SJSA1 (cell line): Measurements from ENCODE around the gene DICER1. TPM values are rescaled to one million over a fixed set of nuclear protein-coding genes. Genes with fewer than 3 reads are reported as not detected.

Experiments used
- DNase-seq, 2 experiments: peaks; one replicate each; pipeline ENCODE4 v3.0.0-alpha.2; 2015 to 2020; ENCODE audit warnings: low spot score in 2 of 2, low read depth in 1 of 2
- H3K27ac ChIP-seq: fragments of 250-450 bp; sonication (Bioruptor Pico); 2 replicates; pipeline ENCODE4 v1.5.1; 2020; ENCODE audit warnings: mild to moderate bottlenecking, moderate library complexity
- H3K27me3 ChIP-seq: fragments of 250-450 bp; sonication (Bioruptor Pico); replicated peaks from 2 replicates; pipeline ENCODE4 v1.5.1; 2020; ENCODE audit warnings: mild to moderate bottlenecking, moderate library complexity
- H3K36me3 ChIP-seq: fragments of 250-450 bp; sonication (Bioruptor Pico); 2 replicates; pipeline ENCODE4 v1.5.1; 2020; ENCODE audit warnings: mild to moderate bottlenecking
- H3K4me1 ChIP-seq: fragments of 250-450 bp; sonication (Bioruptor Pico); replicated peaks from 2 replicates; pipeline ENCODE4 v1.6.1; 2021; ENCODE audit warnings: mild to moderate bottlenecking
- H3K4me3 ChIP-seq: fragments of 250-450 bp; sonication (Bioruptor Pico); 2 replicates; pipeline ENCODE4 v1.5.1; 2020; ENCODE audit warnings: mild to moderate bottlenecking
- H3K9me3 ChIP-seq: fragments of 250-450 bp; sonication (Bioruptor Pico); replicated peaks from 2 replicates; pipeline ENCODE4 v1.5.1; 2020; ENCODE audit warnings: mild to moderate bottlenecking
- total RNA-seq: library from RNA; depleted of rRNA; stranded (reverse); fragments of >200 nt; shearing (Covaris generic); gene quantifications from 2 replicates; pipeline ENCODE4 v1.2.3, GENCODE V29; 2014

The DICER1 gene
- total RNA-seq, 1 experiment from 2014 or later: 28.6 TPM

- no peak overlapping the region for H3K27ac ChIP-seq
- H3K4me3 ChIP-seq: no peak overlapping the region
- no peak for DNase-seq
- no peaks in the 10 kb centered on the region for H3K27me3 ChIP-seq
- no peaks in the 10 kb centered on the region for H3K9me3 ChIP-seq
- peaks cover 53% of the 10 kb centered on the region for H3K36me3 ChIP-seq
- no peaks in the 10 kb centered on the region for H3K4me1 ChIP-seq
Observed at GRCh38 chr14:95095996-95096395, 61.3 kb downstream of the DICER1 start.

DNA sequence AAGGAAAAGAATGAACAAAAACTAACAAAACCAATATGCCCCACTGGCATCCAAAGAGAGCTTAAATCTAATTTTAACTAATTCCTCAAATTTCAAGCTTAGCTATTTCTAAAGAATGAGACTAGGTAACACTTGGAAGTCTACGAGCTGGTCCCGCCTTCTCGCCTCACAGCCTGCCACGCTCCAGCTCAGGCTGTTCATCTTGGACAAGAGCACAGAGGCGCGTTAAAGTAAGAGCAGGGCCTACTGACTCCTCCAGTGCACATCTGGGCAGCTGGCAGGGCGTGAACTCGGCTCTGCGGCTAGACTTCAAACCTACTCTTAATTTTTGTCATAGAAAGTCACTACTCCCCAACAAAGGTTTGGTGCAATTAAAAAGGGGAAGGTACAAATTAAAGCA lies 64.6 kb downstream of the DICER1 start:
- Histone ChIP-seq H3K4me1 (no peaks in the 10 kb centered on the region), H3K27ac (no peak overlapping the region), H3K36me3 (peaks cover 52% of the 10 kb centered on the region), H3K9me3 (no peaks in the 10 kb centered on the region), H3K27me3 (no peaks in the 10 kb centered on the region), H3K4me3 (no peak overlapping the region)
- no peak for DNase-seq

- DNase-seq: no peak
- Histone ChIP-seq H3K9me3 (no peaks in the 10 kb centered on the region), H3K36me3 (peaks cover 52% of the 10 kb centered on the region), H3K27ac (no peak overlapping the region), H3K27me3 (no peaks in the 10 kb centered on the region), H3K4me3 (no peak overlapping the region), H3K4me1 (no peaks in the 10 kb centered on the region)
Observed at GRCh38 chr14:95091581-95091980, 65.7 kb downstream of the DICER1 start.

- DNase-seq: no peak
- no peak overlapping the region for H3K4me3 ChIP-seq
- H3K36me3 ChIP-seq: peaks cover 27% of the 10 kb centered on the region
- H3K27ac ChIP-seq: no peak overlapping the region
- H3K9me3 ChIP-seq: no peaks in the 10 kb centered on the region
- H3K4me1 ChIP-seq: no peaks in the 10 kb centered on the region
- H3K27me3 ChIP-seq: no peaks in the 10 kb centered on the region
Observed at GRCh38 chr14:95088665-95089064, 68.7 kb downstream of the DICER1 start.

DNA sequence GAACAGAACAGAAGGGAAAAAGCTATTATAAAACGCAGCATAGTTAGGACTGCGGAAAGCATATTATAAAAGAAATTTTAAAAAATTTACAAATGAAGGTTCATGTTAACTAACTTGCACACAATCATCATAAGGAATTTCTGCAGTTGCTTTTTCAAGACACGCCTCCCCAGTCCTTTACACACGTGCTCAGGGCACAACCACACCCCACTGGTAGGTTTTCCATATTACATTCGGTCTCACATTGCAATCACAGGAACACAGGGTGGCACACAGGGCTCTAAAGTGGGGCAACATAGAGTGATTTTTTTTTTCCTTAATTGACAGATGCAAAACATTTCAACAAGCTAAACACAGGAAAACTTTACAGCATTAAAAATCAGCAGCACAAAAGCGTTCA lies 69.7 kb downstream of the DICER1 start:
- Histone ChIP-seq H3K27ac (no peak overlapping the region), H3K4me1 (no peaks in the 10 kb centered on the region), H3K27me3 (no peaks in the 10 kb centered on the region), H3K4me3 (no peak overlapping the region), H3K36me3 (peaks cover 16% of the 10 kb centered on the region), H3K9me3 (no peaks in the 10 kb centered on the region)
- no peak for DNase-seq

GRCh38 chr14:95085321-95085720 lies 72.0 kb downstream of the DICER1 start:
- DNase-seq: no peak
- Histone ChIP-seq H3K27ac (no peak overlapping the region), H3K4me3 (no peak overlapping the region), H3K27me3 (no peaks in the 10 kb centered on the region), H3K9me3 (no peaks in the 10 kb centered on the region), H3K36me3 (no peaks in the 10 kb centered on the region; the same call in none of the 2 replicates), H3K4me1 (no peaks in the 10 kb centered on the region)

DNA sequence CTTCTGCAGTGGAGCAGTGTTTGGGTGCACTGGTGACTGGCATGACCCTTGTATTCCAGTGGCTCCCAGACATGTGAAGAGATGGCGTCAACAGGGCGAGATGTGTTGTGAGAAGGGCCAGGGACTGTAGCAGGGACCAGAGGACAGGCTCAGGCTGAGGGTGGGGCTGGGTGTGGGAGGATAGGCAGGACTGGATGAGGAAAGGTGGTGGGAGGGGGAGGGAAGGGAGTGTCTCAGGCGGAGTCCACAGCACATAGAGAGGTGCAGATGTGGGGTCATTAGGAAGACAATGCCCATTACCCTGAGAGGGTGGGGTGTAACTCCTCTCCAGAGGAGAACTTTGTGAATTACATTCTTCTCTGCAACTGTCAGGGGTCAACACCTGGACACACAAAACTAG lies 78.5 kb downstream of the DICER1 start:
- no peak overlapping the region for H3K27ac ChIP-seq
- 0 out of 2 replicates have a peak, but pooled peaks cover 3% of the 10 kb centered on the region for H3K9me3 ChIP-seq
- no peaks in the 10 kb centered on the region for H3K27me3 ChIP-seq
- no peaks in the 10 kb centered on the region for H3K36me3 ChIP-seq
- no peak for DNase-seq
- no peak overlapping the region for H3K4me3 ChIP-seq
- H3K4me1 ChIP-seq: peaks cover 12% of the 10 kb centered on the region

DNA sequence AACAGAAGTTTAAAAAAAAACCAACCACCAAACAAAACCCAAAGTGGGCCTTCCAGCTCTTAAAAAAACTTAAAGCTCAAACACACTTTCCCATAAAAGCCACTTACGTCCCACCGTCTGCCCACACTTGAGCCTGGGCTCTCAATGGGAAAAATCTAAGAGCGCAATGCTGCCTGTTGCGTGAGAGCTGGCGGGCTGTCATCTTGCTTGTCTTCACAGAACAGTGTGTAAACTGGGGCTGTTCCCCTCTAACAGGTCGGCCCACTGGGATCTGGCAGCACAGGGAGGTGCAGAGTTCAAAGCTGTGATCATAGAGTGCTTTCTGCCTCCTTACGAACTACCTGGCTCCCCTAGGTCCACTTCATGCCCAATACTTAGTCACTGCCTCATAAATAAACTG lies 80.0 kb downstream of the DICER1 start:
- H3K27me3 ChIP-seq: no peaks in the 10 kb centered on the region
- peak in 1 of 2 experiments; percentile 76 for DNase-seq

DNA sequence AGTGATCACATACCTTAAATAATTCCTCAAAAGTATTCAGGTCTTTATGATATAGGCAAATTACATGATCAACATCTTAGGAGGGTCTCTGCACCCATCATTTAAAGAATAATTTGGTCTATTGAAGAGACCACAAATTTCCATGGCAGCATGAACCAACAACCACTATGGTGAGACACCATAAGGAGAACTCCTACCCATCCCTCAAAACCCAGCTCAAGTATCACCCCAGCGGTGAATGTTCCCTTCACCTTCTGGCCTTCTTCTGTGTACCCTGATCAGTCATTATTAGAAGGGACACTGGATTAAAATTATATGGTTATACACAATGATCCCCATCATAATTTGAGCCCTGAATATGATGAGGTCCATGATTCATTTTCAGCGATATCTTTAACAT lies 81.5 kb downstream of the DICER1 start:
- Histone ChIP-seq H3K36me3 (no peaks in the 10 kb centered on the region), H3K27ac (no peak overlapping the region), H3K4me1 (peaks cover 12% of the 10 kb centered on the region), H3K27me3 (no peaks in the 10 kb centered on the region), H3K4me3 (no peak overlapping the region), H3K9me3 (0 out of 2 replicates have a peak, but pooled peaks cover 3% of the 10 kb centered on the region)
- no peak for DNase-seq

More for the DNA sequence above, 80.0 kb downstream of the DICER1 start:
- Histone ChIP-seq H3K9me3 (0 out of 2 replicates have a peak, but pooled peaks cover 3% of the 10 kb centered on the region), H3K36me3 (no peaks in the 10 kb centered on the region), H3K27ac (peak overlapping the region; percentile 45; the same call in 1 of the 2 replicates), H3K4me3 (no peak overlapping the region), H3K4me1 (peaks cover 12% of the 10 kb centered on the region)

DNA sequence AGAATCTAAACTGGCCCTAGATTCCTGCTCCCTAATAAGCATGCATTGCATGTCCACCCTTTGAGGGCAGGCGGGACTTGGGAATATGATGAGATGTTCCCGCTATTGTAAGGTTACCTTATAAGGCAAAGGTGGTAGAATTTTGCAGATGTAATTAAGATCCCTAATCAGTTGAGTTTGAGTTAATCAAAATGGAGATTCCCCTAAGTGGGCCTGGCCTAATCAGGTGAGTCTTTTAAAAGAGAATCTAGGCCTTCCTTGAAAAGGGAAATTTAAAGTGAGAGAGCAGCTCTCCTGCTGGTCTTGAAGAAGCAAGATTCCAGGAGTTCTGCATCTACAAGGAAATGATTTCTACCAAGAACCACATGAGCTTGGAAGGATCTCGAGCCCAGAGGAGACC lies 83.4 kb downstream of the DICER1 start:
- H3K4me3 ChIP-seq: no peak overlapping the region
- H3K4me1 ChIP-seq: peaks cover 12% of the 10 kb centered on the region
- H3K9me3 ChIP-seq: 0 out of 2 replicates have a peak, but pooled peaks cover 3% of the 10 kb centered on the region
- H3K27me3 ChIP-seq: no peaks in the 10 kb centered on the region
- no peak overlapping the region for H3K27ac ChIP-seq
- no peak for DNase-seq
- no peaks in the 10 kb centered on the region for H3K36me3 ChIP-seq

DNA sequence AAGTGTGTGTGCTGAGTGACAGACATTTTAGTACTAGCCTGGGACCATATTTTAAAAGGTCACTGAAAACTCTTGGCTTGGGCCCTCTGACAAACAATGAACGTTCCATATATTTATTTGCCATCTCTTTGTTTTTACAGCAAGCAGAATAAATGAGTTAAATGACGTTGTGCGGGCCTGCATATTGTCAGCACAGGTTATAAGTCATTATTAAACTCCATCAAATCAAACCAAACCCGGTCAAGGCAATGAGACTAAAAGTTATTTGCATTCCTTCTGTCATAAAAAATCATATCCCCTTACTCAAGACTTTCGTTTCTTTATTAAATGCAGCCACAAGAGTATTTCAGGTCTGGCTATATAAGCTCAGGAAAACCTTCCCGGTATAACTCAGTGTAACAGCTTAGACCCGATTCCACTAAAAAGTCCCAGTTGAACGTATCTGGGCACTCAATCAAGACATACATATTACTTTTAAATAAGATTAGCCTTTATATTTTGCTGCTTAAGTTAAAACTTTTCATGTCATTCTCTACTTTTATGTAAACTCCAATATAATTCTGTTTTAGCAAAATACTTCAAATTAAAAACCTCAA lies 84.9 kb downstream of the DICER1 start:
- Histone ChIP-seq H3K27ac (no peak overlapping the region), H3K4me1 (peaks cover 12% of the 10 kb centered on the region), H3K9me3 (no peaks in the 10 kb centered on the region), H3K36me3 (no peaks in the 10 kb centered on the region), H3K4me3 (no peak overlapping the region), H3K27me3 (no peaks in the 10 kb centered on the region)
- no peak for DNase-seq

DNA sequence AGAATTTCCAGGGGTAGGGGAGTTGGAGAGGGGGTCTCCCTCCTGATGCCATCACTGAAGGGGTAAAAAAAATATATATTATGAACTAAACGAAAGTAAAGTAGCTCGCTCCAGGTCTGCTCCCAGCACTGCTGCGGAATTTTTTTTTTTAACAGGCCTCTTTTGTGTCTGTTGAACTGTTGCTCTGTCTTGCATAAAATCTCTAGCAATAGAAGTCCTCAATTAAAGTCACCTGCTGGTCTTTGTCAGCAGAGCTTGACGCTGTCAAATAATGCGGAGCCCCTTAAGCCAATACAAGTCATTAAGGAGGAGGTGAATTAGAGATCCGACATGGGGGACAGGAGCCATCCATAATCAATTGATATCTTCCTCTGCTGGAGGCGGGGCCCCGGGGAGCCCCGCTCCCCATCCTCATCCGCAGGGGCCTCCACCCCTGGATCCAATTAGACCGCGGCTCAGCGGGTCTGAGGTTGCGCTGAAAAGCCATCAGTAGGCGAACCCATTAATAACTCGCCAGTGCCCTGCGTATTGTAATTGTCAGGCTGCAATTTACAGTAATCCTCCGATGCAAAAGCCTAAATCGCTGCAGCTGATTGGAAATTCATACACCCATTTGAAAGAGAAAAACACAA lies 85.6 kb downstream of the DICER1 start:
- Histone ChIP-seq H3K4me3 (no peak overlapping the region), H3K4me1 (peaks cover 8% of the 10 kb centered on the region), H3K36me3 (no peaks in the 10 kb centered on the region), H3K27me3 (no peaks in the 10 kb centered on the region), H3K27ac (no peak overlapping the region), H3K9me3 (no peaks in the 10 kb centered on the region)
- DNase-seq: no peak

DNA sequence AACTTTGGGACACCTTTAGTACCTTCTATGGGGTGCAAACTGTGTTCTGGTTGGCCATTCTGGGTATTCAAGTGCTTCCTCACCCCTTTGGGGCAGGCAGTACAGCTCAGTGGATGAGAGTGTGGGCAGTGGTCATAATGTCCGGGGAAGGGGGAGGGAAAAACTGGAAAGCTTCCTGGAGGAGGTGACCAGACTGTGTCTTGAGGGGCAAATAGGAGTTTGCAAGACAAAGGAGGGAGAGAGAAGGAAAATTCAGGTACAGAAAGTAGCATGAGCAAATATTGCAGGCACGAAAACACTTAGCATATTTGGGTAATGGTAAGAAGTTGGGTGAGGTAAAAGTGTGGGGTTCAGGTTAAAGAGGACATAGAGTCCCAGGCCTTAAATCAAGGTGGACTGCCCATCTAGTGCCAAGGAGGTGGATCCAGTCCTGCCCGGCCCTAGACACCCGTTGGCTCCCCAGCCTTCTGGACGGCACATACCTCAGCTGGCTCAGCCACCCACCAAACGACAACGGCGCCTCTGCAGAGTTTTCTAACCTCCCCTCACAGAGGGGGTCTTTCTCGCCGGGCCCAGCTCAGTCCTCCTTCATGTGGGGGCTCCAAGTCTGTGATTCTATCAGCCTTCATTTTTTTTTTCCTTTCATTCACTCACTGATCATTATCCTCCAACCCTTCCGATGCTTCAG lies 86.4 kb downstream of the DICER1 start:
- Histone ChIP-seq H3K4me1 (0 out of 2 replicates have a peak, but pooled peaks cover 4% of the 10 kb centered on the region), H3K27me3 (no peaks in the 10 kb centered on the region), H3K27ac (no peak overlapping the region), H3K4me3 (no peak overlapping the region), H3K9me3 (no peaks in the 10 kb centered on the region), H3K36me3 (no peaks in the 10 kb centered on the region)
- DNase-seq: no peak

DNA sequence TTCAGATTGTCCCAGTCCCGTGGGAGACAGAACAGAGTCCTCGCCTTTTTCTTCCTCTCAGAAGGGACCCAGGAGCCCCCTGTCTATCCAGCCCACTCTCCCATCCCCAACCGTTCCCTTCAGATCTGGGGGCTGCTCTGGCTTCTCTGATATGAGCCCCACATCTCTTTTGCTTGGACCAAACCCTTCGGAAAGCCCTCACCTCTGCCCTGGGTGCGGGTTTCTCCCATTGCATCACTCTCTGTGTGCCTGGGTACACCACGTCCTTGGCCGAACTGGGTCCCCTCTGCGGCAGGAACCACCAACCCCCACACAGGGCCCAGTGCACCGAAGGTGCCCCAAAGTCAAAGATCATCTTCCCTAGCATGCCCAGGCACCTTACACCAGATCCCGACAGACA lies 87.8 kb downstream of the DICER1 start:
- Histone ChIP-seq H3K4me1 (0 out of 2 replicates have a peak, but pooled peaks cover 4% of the 10 kb centered on the region), H3K36me3 (no peaks in the 10 kb centered on the region), H3K9me3 (no peaks in the 10 kb centered on the region), H3K4me3 (no peak overlapping the region), H3K27me3 (no peaks in the 10 kb centered on the region), H3K27ac (no peak overlapping the region)
- no peak for DNase-seq
